OCI-LY1 (cell line): ENCODE data around the gene OARD1.

Experiments
- H2AFZ ChIP-seq: fragments of 200-600 bp; sonication (generic), shearing (Covaris generic); 2 replicates; pipeline ENCODE4 v1.6.0; 2014; ENCODE audit warnings: antibody characterized with exemption, mild to moderate bottlenecking, low read length
- H3F3A ChIP-seq: fragments of 200-600 bp; sonication (generic), shearing (Covaris generic); 2 replicates; pipeline ENCODE4 v1.6.0; 2014; ENCODE audit warnings: mild to moderate bottlenecking, antibody characterized with exemption, low read length, moderate library complexity; ENCODE audit not compliant: insufficient read depth
- H3K27ac ChIP-seq: fragments of 200-600 bp; sonication (generic); 2 replicates; pipeline ENCODE4 v1.5.1; 2014; ENCODE audit warnings: low read length, mixed run types, mild to moderate bottlenecking, low read depth; ENCODE audit not compliant: poor library complexity, severe bottlenecking
- H3K27me3 ChIP-seq: fragments of 200-600 bp; sonication (generic); 2 replicates; pipeline ENCODE4 v1.6.0; 2014; ENCODE audit warnings: antibody characterized with exemption, mild to moderate bottlenecking, low read length, moderate library complexity; ENCODE audit not compliant: insufficient read depth
- H3K36me3 ChIP-seq: fragments of 200-600 bp; sonication (generic); 2 replicates; pipeline ENCODE4 v1.6.1; 2014; ENCODE audit warnings: mild to moderate bottlenecking, antibody characterized with exemption, low read length, moderate library complexity, mixed read lengths; ENCODE audit not compliant: insufficient read depth
- H3K4me1 ChIP-seq: fragments of 200-600 bp; sonication (generic); 2 replicates; pipeline ENCODE4 v1.5.1; 2014; ENCODE audit warnings: mild to moderate bottlenecking, low read length, moderate library complexity; ENCODE audit not compliant: insufficient read depth, severe bottlenecking
- H3K4me2 ChIP-seq: fragments of 200-600 bp; sonication (generic), shearing (Covaris generic); 2 replicates; pipeline ENCODE4 v1.6.1; 2014; ENCODE audit warnings: low read length
- H3K4me3 ChIP-seq: fragments of 200-600 bp; sonication (generic); 2 replicates; pipeline ENCODE4 v1.5.1; 2014; ENCODE audit warnings: low read length, low read depth, mild to moderate bottlenecking, mixed read lengths; ENCODE audit not compliant: poor library complexity, severe bottlenecking
- H3K79me2 ChIP-seq: fragments of 200-600 bp; shearing (Covaris generic); 2 replicates; pipeline ENCODE4 v1.6.1; 2016; ENCODE audit warnings: mixed run types, low read length, mixed read lengths; ENCODE audit not compliant: insufficient read depth
- H3K9ac ChIP-seq: fragments of 200-600 bp; sonication (generic), shearing (Covaris generic); 2 replicates; pipeline ENCODE4 v1.6.1; 2014; ENCODE audit warnings: mild to moderate bottlenecking, low read length, mixed read lengths
- H3K9me2 ChIP-seq: fragments of 200-600 bp; sonication (generic), shearing (Covaris generic); 2 replicates; pipeline ENCODE4 v1.6.1; 2014; ENCODE audit warnings: low read depth, mild to moderate bottlenecking, low read length, mixed read lengths
- H3K9me3 ChIP-seq: fragments of 200-600 bp; shearing (Covaris generic); 2 replicates; pipeline ENCODE4 v1.6.1; 2014; ENCODE audit warnings: low read length, mixed read lengths
- H4K20me1 ChIP-seq: fragments of 200-600 bp; sonication (generic), shearing (Covaris generic); 2 replicates; pipeline ENCODE4 v1.6.0; 2016; ENCODE audit warnings: mild to moderate bottlenecking, low read length; ENCODE audit not compliant: insufficient read depth
- CTCF ChIP-seq: fragments of 200-600 bp; sonication (generic), shearing (Covaris generic); IDR thresholded peaks from 2 replicates; pipeline ENCODE4 v1.5.1; 2017; ENCODE audit warnings: mild to moderate bottlenecking, antibody characterized with exemption, low read length, moderate library complexity, mixed read lengths
- EZH2 ChIP-seq: fragments of 200-600 bp; sonication (generic), shearing (Covaris generic); IDR thresholded peaks from 2 replicates; pipeline ENCODE4 v1.8.0; 2017; ENCODE audit warnings: borderline replicate concordance, mixed run types, mild to moderate bottlenecking, antibody characterized with exemption, low read length, moderate library complexity, mixed read lengths

Gene OARD1

GRCh38 chr6:41050536-41050935 lies 21.6 kb downstream of the OARD1 start:
- Histone ChIP-seq H3F3A (no peaks in the 10 kb centered on the region), H3K4me2 (no peak overlapping the region), H3K9ac (no peak overlapping the region), H3K36me3 (no peaks in the 10 kb centered on the region), H4K20me1 (no peaks in the 10 kb centered on the region), H3K27ac (no peak overlapping the region), H3K9me2 (no peaks in the 10 kb centered on the region), H3K27me3 (no peaks in the 10 kb centered on the region), H2AFZ (no peak overlapping the region), H3K79me2 (no peaks in the 10 kb centered on the region), H3K4me3 (no peak overlapping the region), H3K4me1 (peaks cover 28% of the 10 kb centered on the region), H3K9me3 (no peaks in the 10 kb centered on the region)
- TF ChIP-seq EZH2 = no peak

- no peaks in the 10 kb centered on the region for H3K9me3 ChIP-seq
- H3K27me3 ChIP-seq = no peaks in the 10 kb centered on the region
- TF ChIP-seq EZH2 = no peak
- no peak for TF ChIP-seq CTCF
- no peaks in the 10 kb centered on the region for H3F3A ChIP-seq
- H2AFZ ChIP-seq = no peak overlapping the region
- no peaks in the 10 kb centered on the region for H3K79me2 ChIP-seq
- no peak overlapping the region for H3K27ac ChIP-seq
- no peaks in the 10 kb centered on the region for H3K9me2 ChIP-seq
- H3K4me1 ChIP-seq = peaks cover 24% of the 10 kb centered on the region
- no peak overlapping the region for H3K9ac ChIP-seq
- H3K36me3 ChIP-seq = no peaks in the 10 kb centered on the region
- no peaks in the 10 kb centered on the region for H4K20me1 ChIP-seq
- H3K4me2 ChIP-seq = no peak overlapping the region
- no peak overlapping the region for H3K4me3 ChIP-seq
These were observed 22.2 kb downstream of the OARD1 start for GRCh38 chr6:41049955-41050354.

- Histone ChIP-seq H3K4me2 (no peak overlapping the region), H2AFZ (no peak overlapping the region), H3K9ac (no peak overlapping the region), H3K9me2 (no peaks in the 10 kb centered on the region), H3K79me2 (no peaks in the 10 kb centered on the region), H3K27me3 (no peaks in the 10 kb centered on the region), H4K20me1 (no peaks in the 10 kb centered on the region), H3F3A (no peaks in the 10 kb centered on the region), H3K4me1 (peaks cover 20% of the 10 kb centered on the region), H3K9me3 (no peaks in the 10 kb centered on the region), H3K27ac (no peak overlapping the region), H3K36me3 (no peaks in the 10 kb centered on the region), H3K4me3 (no peak overlapping the region)
- TF ChIP-seq EZH2 = no peak
- TF ChIP-seq CTCF = no peak
These were observed 22.6 kb downstream of the OARD1 start for GRCh38 chr6:41049521-41049920.
